WI38 (cell line): Measurements from ENCODE around the gene CRTAP.

Source experiments
- H3K4me3 ChIP-seq: 2 replicates; pipeline ENCODE4 v1.5.1; 2011; ENCODE audit warnings: low read depth, mild to moderate bottlenecking, control low read depth, low read length
- CTCF ChIP-seq: IDR thresholded peaks from 2 replicates; pipeline ENCODE4 v1.5.1; 2012; ENCODE audit warnings: low read depth, mild to moderate bottlenecking, control low read depth, low read length

CRTAP gene

GRCh38 chr3:33167716-33168336 is 54.0 kb downstream of the CRTAP start:
- no peak overlapping the region for H3K4me3 ChIP-seq
- TF ChIP-seq CTCF = no peak

DNA sequence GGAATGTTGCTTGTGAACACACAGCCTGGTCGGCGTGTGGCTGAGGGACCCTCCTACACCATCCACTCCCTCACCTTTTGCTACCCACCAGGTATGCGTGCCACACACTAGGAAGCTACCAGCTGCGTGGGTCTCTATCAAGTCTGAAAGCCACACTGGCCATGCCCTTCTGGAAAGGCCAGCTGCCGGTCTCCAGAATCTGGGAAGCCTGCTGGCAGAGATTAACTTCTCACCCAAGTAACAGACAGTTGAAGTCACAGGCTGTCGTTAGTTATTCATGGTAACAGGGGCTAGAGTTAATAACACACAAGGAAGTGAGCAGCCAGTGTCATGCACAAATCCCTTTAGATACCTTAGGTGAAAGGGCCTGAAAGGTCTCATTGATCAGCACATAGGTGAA is 56.7 kb downstream of the CRTAP start:
- TF ChIP-seq CTCF = no peak

DNA sequence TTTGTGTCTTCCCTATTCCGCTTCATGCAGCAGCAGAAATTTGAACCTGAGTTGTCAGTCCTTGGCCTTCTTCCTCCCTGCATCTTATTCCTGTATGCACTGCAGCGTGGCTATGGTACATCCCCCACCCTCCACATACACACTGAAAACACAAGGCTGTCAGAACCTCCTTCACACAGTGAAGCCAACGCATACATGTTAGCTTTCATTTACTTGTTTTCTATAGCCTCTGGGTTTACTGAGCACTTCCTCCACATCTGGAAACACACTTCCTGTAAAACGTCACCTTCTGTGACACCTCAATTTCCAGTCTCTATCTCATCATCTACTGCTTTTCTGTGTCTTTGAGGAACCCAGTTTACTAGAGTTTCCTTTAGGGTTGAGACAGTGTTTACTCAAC is 57.8 kb downstream of the CRTAP start:
- no peak for TF ChIP-seq CTCF
- H3K4me3 ChIP-seq = no peak overlapping the region

More for the DNA sequence above, 56.7 kb downstream of the CRTAP start:
- H3K4me3 ChIP-seq = no peak overlapping the region

- no peak for TF ChIP-seq CTCF
- no peak overlapping the region for H3K4me3 ChIP-seq
These were observed 59.3 kb downstream of the CRTAP start for GRCh38 chr3:33173103-33173502.

GRCh38 chr3:33173672-33174071 is 59.9 kb downstream of the CRTAP start:
- no peak for TF ChIP-seq CTCF
- no peak overlapping the region for H3K4me3 ChIP-seq

DNA sequence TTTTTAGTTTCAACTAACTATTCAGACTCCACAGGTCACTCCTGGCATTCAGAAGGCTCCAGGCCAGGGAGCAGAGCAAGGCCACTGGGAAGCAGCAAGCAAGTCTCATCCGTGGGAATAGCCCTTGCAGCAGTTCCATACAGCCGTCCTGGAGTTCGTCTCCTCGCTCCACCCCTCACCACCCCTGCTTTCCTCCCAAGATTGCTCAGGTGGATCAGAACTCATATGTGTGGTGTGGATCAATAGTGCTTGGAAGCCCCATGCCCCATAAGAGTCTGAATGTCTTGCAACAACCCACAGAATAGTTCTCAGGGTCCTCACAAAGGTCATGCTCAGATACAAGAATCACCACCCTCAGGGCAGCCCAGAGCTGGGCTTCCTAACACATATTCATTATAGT is 60.3 kb downstream of the CRTAP start:
- TF ChIP-seq CTCF = no peak
- H3K4me3 ChIP-seq = no peak overlapping the region

GRCh38 chr3:33174711-33175414 is 61.0 kb downstream of the CRTAP start:
- no peak overlapping the region for H3K4me3 ChIP-seq
- TF ChIP-seq CTCF = no peak
